Stimulated activated CD4-positive, alpha-beta T cell treated with anti-CD3 and anti-CD28 coated beads, Interleukin-15, amount 100 ng/mL, for 48 hours (primary cell): Measurements from ENCODE around the gene PLCG2.
"Not testable (repeated sequence)": the region's sequence is repeated elsewhere in the genome, so short reads cannot be mapped to it uniquely, and the experiment has no call there.

Experiments
- DNase-seq, 2 donors: peaks; one replicate each; pipeline ENCODE4 v3.0.0-alpha.2; 2020; ENCODE audit warnings: low read depth in 2 of 2

PLCG2 gene

GRCh38 chr16:81754858-81755257 is 24.2 kb upstream of the PLCG2 start:
- no peak for DNase-seq

GRCh38 chr16:81755915-81756614 is 23.0 kb upstream of the PLCG2 start:
- no peak for DNase-seq

- no peak for DNase-seq
Measured at GRCh38 chr16:81756615-81757356, 22.3 kb upstream of the PLCG2 start.

GRCh38 chr16:81758376-81758775 is 20.7 kb upstream of the PLCG2 start:
- DNase-seq: no peak

GRCh38 chr16:81762322-81762721 is 16.8 kb upstream of the PLCG2 start:
- not testable (repeated sequence) for DNase-seq

GRCh38 chr16:81765111-81765919 is 13.8 kb upstream of the PLCG2 start:
- DNase-seq: no peak

- DNase-seq: no peak
Measured at GRCh38 chr16:81765969-81766368, 13.1 kb upstream of the PLCG2 start.

- DNase-seq: no peak
Measured at GRCh38 chr16:81767987-81768592, 11.0 kb upstream of the PLCG2 start.

GRCh38 chr16:81770008-81770407 is 9.1 kb upstream of the PLCG2 start:
- no peak for DNase-seq

GRCh38 chr16:81774348-81774747 is 4.7 kb upstream of the PLCG2 start:
- no peak for DNase-seq

GRCh38 chr16:81775570-81775969 is 3.5 kb upstream of the PLCG2 start:
- DNase-seq: no peak

- no peak for DNase-seq
Measured at GRCh38 chr16:81778231-81778630, 860 bp upstream of the PLCG2 start.

- peak in 1 of 2 donors; percentile 1 for DNase-seq
Measured at GRCh38 chr16:81779536-81780320, 637 bp downstream of the PLCG2 start.

GRCh38 chr16:81780350-81780749 is 1.3 kb downstream of the PLCG2 start:
- DNase-seq: no peak

- no peak for DNase-seq
Measured at GRCh38 chr16:81782236-81782635, 3.1 kb downstream of the PLCG2 start.

GRCh38 chr16:81784072-81784795 is 5.1 kb downstream of the PLCG2 start:
- DNase-seq: no peak

- no peak for DNase-seq
Measured at GRCh38 chr16:81785138-81785924, 6.2 kb downstream of the PLCG2 start.

- no peak for DNase-seq
Measured at GRCh38 chr16:81786321-81786720, 7.2 kb downstream of the PLCG2 start.

- no peak for DNase-seq
Measured at GRCh38 chr16:81786868-81787267, 7.8 kb downstream of the PLCG2 start.

- no peak for DNase-seq
Measured at GRCh38 chr16:81787659-81788058, 8.6 kb downstream of the PLCG2 start.
